ENCODE results near the gene PUSL1. TPM values are rescaled to one million over a fixed set of nuclear protein-coding genes. Genes with fewer than 3 reads are reported as not detected.

PUSL1 gene
- total RNA-seq, 2 donors from 2014 or later = 14.5 to 24.8 TPM

GRCh38 chr1:1340791-1341548 lies 32.6 kb downstream of the PUSL1 start:
- no peak for TF ChIP-seq CTCF (IDR thresholded peaks at IDR 0.05)
- no peak for DNase-seq (ENCODE audit: low spot score)
- Histone ChIP-seq H3K27me3 (no peaks in the 10 kb centered on the region), H3K36me3 (peaks cover 34% of the 10 kb centered on the region), H3K4me3 (no peak overlapping the region), H3K9me3 (no peaks in the 10 kb centered on the region), H3K27ac (no peak overlapping the region), H3K4me1 (peaks cover 0 to 20% of the 10 kb centered on the region in 2 donors)

GRCh38 chr1:1341549-1342021 lies 33.2 kb downstream of the PUSL1 start:
- DNase-seq (ENCODE audit: low spot score) = no peak
- no peak overlapping the region for H3K27ac ChIP-seq
- no peak overlapping the region for H3K4me3 ChIP-seq
- peaks cover 32% of the 10 kb centered on the region for H3K36me3 ChIP-seq
- no peak for TF ChIP-seq CTCF (IDR thresholded peaks at IDR 0.05)
- H3K4me1 ChIP-seq = peaks cover 0 to 26% of the 10 kb centered on the region in 2 donors
- H3K9me3 ChIP-seq = no peaks in the 10 kb centered on the region
- no peaks in the 10 kb centered on the region for H3K27me3 ChIP-seq

GRCh38 chr1:1342061-1342562 lies 33.7 kb downstream of the PUSL1 start:
- TF ChIP-seq CTCF (IDR thresholded peaks at IDR 0.05) = no peak
- no peaks in the 10 kb centered on the region for H3K9me3 ChIP-seq
- H3K27ac ChIP-seq = no peak overlapping the region
- H3K36me3 ChIP-seq = peaks cover 30% of the 10 kb centered on the region
- H3K27me3 ChIP-seq = no peaks in the 10 kb centered on the region
- no peak overlapping the region for H3K4me3 ChIP-seq
- peaks cover 0 to 31% of the 10 kb centered on the region in 2 donors for H3K4me1 ChIP-seq
- DNase-seq (ENCODE audit: low spot score) = no peak

- no peak for TF ChIP-seq CTCF (IDR thresholded peaks at IDR 0.05)
- Histone ChIP-seq H3K4me1 (peaks cover 0 to 36% of the 10 kb centered on the region in 2 donors), H3K27ac (no peak overlapping the region), H3K4me3 (no peak overlapping the region), H3K9me3 (no peaks in the 10 kb centered on the region), H3K27me3 (no peaks in the 10 kb centered on the region), H3K36me3 (peaks cover 30% of the 10 kb centered on the region)
- DNase-seq (ENCODE audit: low spot score) = no peak
Observed at GRCh38 chr1:1342584-1343115, 34.3 kb downstream of the PUSL1 start.

- TF ChIP-seq CTCF (IDR thresholded peaks at IDR 0.05) = no peak
- Histone ChIP-seq H3K9me3 (no peaks in the 10 kb centered on the region), H3K27me3 (no peaks in the 10 kb centered on the region), H3K4me1 (peaks cover 0 to 46% of the 10 kb centered on the region in 2 donors), H3K4me3 (no peak overlapping the region), H3K36me3 (peaks cover 17% of the 10 kb centered on the region), H3K27ac (no peak overlapping the region)
- DNase-seq (ENCODE audit: low spot score) = no peak
Observed at GRCh38 chr1:1343811-1344421, 35.5 kb downstream of the PUSL1 start.

All from right atrium auricular region (tissue), 2 donors.